HepG2 (cell line): ENCODE measurements around the gene RNF123. TPM values are rescaled to one million over a fixed set of nuclear protein-coding genes. Genes with fewer than 3 reads are reported as not detected.

Source experiments
- FOXJ3 ChIP-seq: sonication (generic); formaldehyde crosslinking; IDR thresholded peaks from 2 replicates; pipeline ENCODE4 v1.4.0; 2020; ENCODE audit warnings: missing genetic modification reagents, mild to moderate bottlenecking, borderline replicate concordance
- FOXP1 ChIP-seq, 2 experiments: fragments of 450-650 bp in 1 of 2; IDR thresholded peaks; 2 replicates each; pipeline ENCODE4 v1.6.1; 2017 to 2018; ENCODE audit warnings: antibody characterized with exemption in 1 of 2
- GMEB2 ChIP-seq: IDR thresholded peaks from 2 replicates; pipeline ENCODE4 v1.6.1; 2016; ENCODE audit warnings: missing biosample characterization, missing genetic modification reagents, low read depth
- HIVEP1 ChIP-seq: sonication (generic); formaldehyde crosslinking; IDR thresholded peaks from 2 replicates; pipeline ENCODE4 v1.4.0; 2020; ENCODE audit warnings: mild to moderate bottlenecking, missing genetic modification reagents
- MAFK ChIP-seq, 2 experiments: IDR thresholded peaks in 1 of 2; conservative IDR thresholded peaks in 1 of 2; 2 replicates each; pipeline ENCODE4 v1.6.1; 2011; ENCODE audit warnings: improper control_type of control experiment in 2 of 2, low read length in 2 of 2
- PREB ChIP-seq: sonication (generic); formaldehyde crosslinking; IDR thresholded peaks from 2 replicates; pipeline ENCODE4 v1.4.0; 2020; ENCODE audit warnings: missing genetic modification reagents
- SMAD3 ChIP-seq: sonication (generic); formaldehyde crosslinking; IDR thresholded peaks from 2 replicates; pipeline ENCODE4 v1.4.0; 2020; ENCODE audit warnings: missing genetic modification reagents
- TARDBP ChIP-seq: sonication (generic); formaldehyde crosslinking; IDR thresholded peaks from 2 replicates; pipeline ENCODE4 v1.8.0; 2022; ENCODE audit warnings: mild to moderate bottlenecking, missing genetic modification reagents
- THAP7 ChIP-seq: sonication (generic); formaldehyde crosslinking; IDR thresholded peaks from 2 replicates; pipeline ENCODE4 v1.8.1; 2023; ENCODE audit warnings: mild to moderate bottlenecking, missing genetic modification reagents
- XRCC5 ChIP-seq: fragments of 200-400 bp; formaldehyde crosslinking; optimal IDR thresholded peaks from 2 replicates; pipeline ENCODE3; 2017; ENCODE audit warnings: mild to moderate bottlenecking, low read length
- ZBTB8A ChIP-seq: sonication (generic); formaldehyde crosslinking; IDR thresholded peaks from 2 replicates; pipeline ENCODE4 v1.4.0; 2020; ENCODE audit warnings: mild to moderate bottlenecking, low read depth, missing genetic modification reagents, borderline replicate concordance
- ZNF569 ChIP-seq: sonication (generic); formaldehyde crosslinking; IDR thresholded peaks from 2 replicates; pipeline ENCODE4 v1.5.0; 2020; ENCODE audit warnings: mild to moderate bottlenecking, missing genetic modification reagents, moderate library complexity, borderline replicate concordance
- ZNF580 ChIP-seq: IDR thresholded peaks from 2 replicates; pipeline ENCODE4 v1.6.1; 2016; ENCODE audit warnings: low read depth, borderline replicate concordance
- ZNF703 ChIP-seq: sonication (generic); formaldehyde crosslinking; IDR thresholded peaks from 2 replicates; pipeline ENCODE4 v1.5.1; 2020; ENCODE audit warnings: missing genetic modification reagents, mild to moderate bottlenecking, moderate library complexity, borderline replicate concordance
- polyA plus RNA-seq, 8 experiments: library from polyadenylated mRNA; depleted of rRNA in 3 of 8; stranded (reverse) in 7 of 8; unstranded in 1 of 8; fragments of >200 nt; fragmentation: Illumina TruSeq in 4 of 8; extraction: Trizol in 4 of 8; gene quantifications; 2 replicates each; pipeline versions ENCODE4 v1.2.1 to v1.2.3, GENCODE V29; 2011 to 2016; ENCODE audit warnings: low read depth in 4 of 8, missing spikeins in 1 of 8, mixed read lengths in 1 of 8; ENCODE audit not compliant: insufficient read depth in 1 of 8
- total RNA-seq, 5 experiments: library from RNA; depleted of rRNA; stranded (reverse); fragments of >200 nt; fragmentation: Illumina TruSeq; extraction: Trizol; gene quantifications; 2 replicates each; pipeline ENCODE4 v1.2.3, GENCODE V29; 2016; ENCODE audit warnings: low read depth in 1 of 5
- TF ChIP-seq, protein P1 (sequence below): sonication (generic); formaldehyde crosslinking; IDR thresholded peaks from one replicate; pipeline ENCODE4 v1.5.1; 2020; ENCODE audit warnings: mild to moderate bottlenecking, missing genetic modification reagents; ENCODE audit errors: not compliant biosample characterization
- TF ChIP-seq, protein P2 (sequence below): sonication (generic); formaldehyde crosslinking; IDR thresholded peaks from 2 replicates; pipeline ENCODE4 v1.9.0; 2021; ENCODE audit warnings: missing genetic modification reagents, mild to moderate bottlenecking, borderline replicate concordance

The RNF123 gene
- total and polyA plus RNA-seq, 2 of the 13 experiments (the other 11 are each of a cell fraction or from before 2014, with no cell fraction given): 29.9 to 82.2 TPM

DNA sequence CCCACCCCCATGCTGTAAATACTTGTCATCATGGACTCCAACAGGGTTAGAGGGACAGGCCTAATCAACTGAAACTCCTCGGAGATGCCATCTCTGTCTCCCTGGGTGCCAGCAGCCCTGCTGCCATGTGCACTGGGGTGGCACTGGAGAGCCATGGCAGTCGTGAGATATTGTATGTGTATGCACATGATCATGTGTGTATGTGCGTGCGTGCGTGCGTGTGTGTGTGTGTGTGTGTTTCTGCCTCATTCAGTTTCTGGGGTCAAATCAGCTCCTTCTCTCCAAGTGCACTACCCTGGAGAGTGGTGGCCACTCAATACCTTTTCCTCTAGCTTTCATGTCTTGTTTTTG, 18.4 kb upstream of the RNF123 start (continued):
- TF ChIP-seq ZNF580 (CRISPR knock-in tag) (no peak), ZNF703 (CRISPR knock-in tag) (no peak), PREB (CRISPR knock-in tag) (no peak), FOXJ3 (CRISPR knock-in tag) (no peak), GMEB2 (CRISPR knock-in tag) (no peak), TARDBP (CRISPR knock-in tag) (0 out of 2 replicates have a peak, but pooled peaks have one; percentile 3), HIVEP1 (CRISPR knock-in tag) (no peak), ZNF569 (CRISPR knock-in tag) (no peak), FOXP1 (IDR thresholded peaks at IDR 0.05) (no peak), FOXP1 (CRISPR knock-in tag; IDR thresholded peaks at IDR 0.05) (no peak), MAFK (conservative IDR thresholded peaks at IDR 0.05 in 1 of 2, IDR thresholded peaks at IDR 0.05 in 1 of 2; ENCODE audit: low read length in 2 of 2) (no peak), XRCC5 (no peak), SMAD3 (CRISPR knock-in tag) (peak; percentile 5; the same call in 1 of the 2 replicates), ZBTB8A (no peak), THAP7 (0 out of 2 replicates have a peak, but pooled peaks have one; percentile 0)
- TF ChIP-seq, protein P1, sequence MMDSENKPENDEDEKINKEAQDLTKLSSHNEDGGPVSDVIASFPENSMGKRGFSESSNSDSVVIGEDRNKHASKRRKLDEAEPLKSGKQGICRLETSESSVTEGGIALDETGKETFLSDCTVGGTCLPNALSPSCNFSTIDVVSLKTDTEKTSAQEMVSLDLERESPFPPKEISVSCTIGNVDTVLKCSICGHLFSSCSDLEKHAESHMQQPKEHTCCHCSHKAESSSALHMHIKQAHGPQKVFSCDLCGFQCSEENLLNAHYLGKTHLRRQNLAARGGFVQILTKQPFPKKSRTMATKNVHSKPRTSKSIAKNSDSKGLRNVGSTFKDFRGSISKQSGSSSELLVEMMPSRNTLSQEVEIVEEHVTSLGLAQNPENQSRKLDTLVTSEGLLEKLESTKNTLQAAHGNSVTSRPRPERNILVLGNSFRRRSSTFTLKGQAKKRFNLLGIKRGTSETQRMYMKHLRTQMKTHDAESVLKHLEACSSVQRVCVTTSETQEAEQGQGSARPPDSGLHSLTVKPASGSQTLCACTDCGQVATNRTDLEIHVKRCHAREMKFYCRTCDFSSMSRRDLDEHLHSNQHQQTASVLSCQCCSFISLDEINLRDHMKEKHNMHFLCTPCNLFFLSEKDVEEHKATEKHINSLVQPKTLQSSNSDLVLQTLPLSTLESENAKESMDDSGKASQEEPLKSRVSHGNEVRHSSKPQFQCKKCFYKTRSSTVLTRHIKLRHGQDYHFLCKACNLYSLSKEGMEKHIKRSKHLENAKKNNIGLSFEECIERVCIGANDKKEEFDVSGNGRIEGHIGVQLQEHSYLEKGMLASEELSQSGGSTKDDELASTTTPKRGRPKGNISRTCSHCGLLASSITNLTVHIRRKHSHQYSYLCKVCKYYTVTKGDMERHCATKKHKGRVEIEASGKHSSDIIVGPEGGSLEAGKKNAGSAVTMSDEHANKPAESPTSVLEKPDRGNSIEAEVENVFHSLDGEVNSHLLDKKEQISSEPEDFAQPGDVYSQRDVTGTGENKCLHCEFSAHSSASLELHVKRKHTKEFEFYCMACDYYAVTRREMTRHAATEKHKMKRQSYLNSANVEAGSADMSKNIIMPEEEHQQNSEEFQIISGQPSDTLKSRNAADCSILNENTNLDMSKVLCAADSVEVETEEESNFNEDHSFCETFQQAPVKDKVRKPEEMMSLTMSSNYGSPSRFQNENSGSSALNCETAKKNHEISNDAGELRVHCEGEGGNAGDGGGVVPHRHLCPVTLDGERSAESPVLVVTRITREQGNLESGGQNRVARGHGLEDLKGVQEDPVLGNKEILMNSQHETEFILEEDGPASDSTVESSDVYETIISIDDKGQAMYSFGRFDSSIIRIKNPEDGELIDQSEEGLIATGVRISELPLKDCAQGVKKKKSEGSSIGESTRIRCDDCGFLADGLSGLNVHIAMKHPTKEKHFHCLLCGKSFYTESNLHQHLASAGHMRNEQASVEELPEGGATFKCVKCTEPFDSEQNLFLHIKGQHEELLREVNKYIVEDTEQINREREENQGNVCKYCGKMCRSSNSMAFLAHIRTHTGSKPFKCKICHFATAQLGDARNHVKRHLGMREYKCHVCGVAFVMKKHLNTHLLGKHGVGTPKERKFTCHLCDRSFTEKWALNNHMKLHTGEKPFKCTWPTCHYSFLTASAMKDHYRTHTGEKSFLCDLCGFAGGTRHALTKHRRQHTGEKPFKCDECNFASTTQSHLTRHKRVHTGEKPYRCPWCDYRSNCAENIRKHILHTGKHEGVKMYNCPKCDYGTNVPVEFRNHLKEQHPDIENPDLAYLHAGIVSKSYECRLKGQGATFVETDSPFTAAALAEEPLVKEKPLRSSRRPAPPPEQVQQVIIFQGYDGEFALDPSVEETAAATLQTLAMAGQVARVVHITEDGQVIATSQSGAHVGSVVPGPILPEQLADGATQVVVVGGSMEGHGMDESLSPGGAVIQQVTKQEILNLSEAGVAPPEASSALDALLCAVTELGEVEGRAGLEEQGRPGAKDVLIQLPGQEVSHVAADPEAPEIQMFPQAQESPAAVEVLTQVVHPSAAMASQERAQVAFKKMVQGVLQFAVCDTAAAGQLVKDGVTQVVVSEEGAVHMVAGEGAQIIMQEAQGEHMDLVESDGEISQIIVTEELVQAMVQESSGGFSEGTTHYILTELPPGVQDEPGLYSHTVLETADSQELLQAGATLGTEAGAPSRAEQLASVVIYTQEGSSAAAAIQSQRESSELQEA (CRISPR knock-in tag): no peak
- TF ChIP-seq, protein P2, sequence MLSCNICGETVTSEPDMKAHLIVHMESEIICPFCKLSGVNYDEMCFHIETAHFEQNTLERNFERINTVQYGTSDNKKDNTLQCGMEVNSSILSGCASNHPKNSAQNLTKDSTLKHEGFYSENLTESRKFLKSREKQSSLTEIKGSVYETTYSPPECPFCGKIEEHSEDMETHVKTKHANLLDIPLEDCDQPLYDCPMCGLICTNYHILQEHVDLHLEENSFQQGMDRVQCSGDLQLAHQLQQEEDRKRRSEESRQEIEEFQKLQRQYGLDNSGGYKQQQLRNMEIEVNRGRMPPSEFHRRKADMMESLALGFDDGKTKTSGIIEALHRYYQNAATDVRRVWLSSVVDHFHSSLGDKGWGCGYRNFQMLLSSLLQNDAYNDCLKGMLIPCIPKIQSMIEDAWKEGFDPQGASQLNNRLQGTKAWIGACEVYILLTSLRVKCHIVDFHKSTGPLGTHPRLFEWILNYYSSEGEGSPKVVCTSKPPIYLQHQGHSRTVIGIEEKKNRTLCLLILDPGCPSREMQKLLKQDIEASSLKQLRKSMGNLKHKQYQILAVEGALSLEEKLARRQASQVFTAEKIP (CRISPR knock-in tag): no peak
